CD14-positive monocyte (primary cell): ENCODE data around the gene DENND6B. TPM values are rescaled to one million over a fixed set of nuclear protein-coding genes. Genes with fewer than 3 reads are reported as not detected.

ENCODE experiments used
- DNase-seq, 3 donors: peaks; one replicate each; pipeline ENCODE4 v3.0.0-alpha.2; 2011 to 2022
- H2AFZ ChIP-seq: 2 replicates; pipeline ENCODE4 v1.6.0; 2012; ENCODE audit warnings: mild to moderate bottlenecking, low read depth, low read length, inconsistent platforms; ENCODE audit not compliant: insufficient read depth, poor library complexity, severe bottlenecking
- H3K27ac ChIP-seq, 2 donors: 1 replicate in 1 of 2; 2 replicates in 1 of 2; pipeline ENCODE4 v1.5.1; 2012 to 2013; ENCODE audit warnings: low read length in 2 of 2, control low read depth in 1 of 2, inconsistent platforms in 1 of 2, low read depth in 1 of 2, mild to moderate bottlenecking in 1 of 2
- H3K27me3 ChIP-seq, 2 donors: one replicate each; pipeline versions ENCODE4 v1.6.0 to v1.6.1; 2011 to 2013; ENCODE audit warnings: low read length in 2 of 2; ENCODE audit not compliant: control insufficient read depth in 2 of 2, insufficient read depth in 2 of 2
- H3K36me3 ChIP-seq, 2 donors: replicated peaks in 1 of 2; 1 replicate in 1 of 2; 2 replicates in 1 of 2; pipeline versions ENCODE4 v1.5.1 to v1.6.1; 2012 to 2013; ENCODE audit warnings: low read length in 2 of 2, control low read depth in 1 of 2, inconsistent platforms in 1 of 2, mild to moderate bottlenecking in 1 of 2; ENCODE audit not compliant: insufficient read depth in 2 of 2, control insufficient read depth in 1 of 2
- H3K4me1 ChIP-seq, 2 donors: 1 replicate in 1 of 2; 2 replicates in 1 of 2; pipeline versions ENCODE4 v1.5.1 to v1.6.1; 2012 to 2013; ENCODE audit warnings: low read length in 2 of 2, control low read depth in 1 of 2, inconsistent platforms in 1 of 2, mild to moderate bottlenecking in 1 of 2, moderate library complexity in 1 of 2; ENCODE audit not compliant: insufficient read depth in 2 of 2, control insufficient read depth in 1 of 2
- H3K4me2 ChIP-seq: replicated peaks from 2 replicates; pipeline ENCODE3; 2012; ENCODE audit warnings: low read length, moderate library complexity, mild to moderate bottlenecking; ENCODE audit not compliant: poor library complexity, severe bottlenecking; ENCODE audit errors: extremely low read depth
- H3K4me3 ChIP-seq, 3 experiments: fragments of 200-600 bp in 1 of 3; sonication (generic) in 1 of 3; replicated peaks in 1 of 3; 1 replicate in 2 of 3; 2 replicates in 1 of 3; pipeline ENCODE4 v1.5.1; 2011 to 2013; ENCODE audit warnings: low read length in 3 of 3, mild to moderate bottlenecking in 3 of 3, control low read depth in 2 of 3, low read depth in 2 of 3, inconsistent platforms in 1 of 3, moderate library complexity in 1 of 3
- H3K79me2 ChIP-seq: 2 replicates; pipeline ENCODE4 v1.6.0; 2012; ENCODE audit warnings: mild to moderate bottlenecking, control low read depth, inconsistent platforms, low read length, moderate library complexity; ENCODE audit not compliant: insufficient read depth
- H3K9ac ChIP-seq: 2 replicates; pipeline ENCODE4 v1.6.0; 2017; ENCODE audit warnings: low read length, mild to moderate bottlenecking; ENCODE audit not compliant: insufficient read depth, poor library complexity, severe bottlenecking
- H3K9me3 ChIP-seq, 2 donors: replicated peaks in 1 of 2; 1 replicate in 1 of 2; 2 replicates in 1 of 2; pipeline versions ENCODE4 v1.5.1 to v1.6.1; 2012 to 2013; ENCODE audit warnings: low read length in 2 of 2, control low read depth in 1 of 2; ENCODE audit not compliant: control insufficient read depth in 1 of 2, insufficient read depth in 1 of 2
- H4K20me1 ChIP-seq: 2 replicates; pipeline ENCODE4 v1.6.0; 2012; ENCODE audit warnings: mild to moderate bottlenecking, low read length, control low read depth, moderate library complexity; ENCODE audit not compliant: insufficient read depth
- H3K27ac Mint-ChIP-seq, 7 donors: one replicate each; pipeline ENCODE4 v1.8.0; 2020; ENCODE audit warnings: mild to moderate bottlenecking in 7 of 7, mixed read lengths in 7 of 7, moderate library complexity in 6 of 7, inconsistent platforms in 2 of 7
- H3K27me3 Mint-ChIP-seq, 3 donors: one replicate each; pipeline ENCODE4 v1.8.0; 2021 to 2022; ENCODE audit warnings: low read depth in 3 of 3, mild to moderate bottlenecking in 3 of 3, mixed read lengths in 3 of 3, moderate library complexity in 3 of 3, inconsistent platforms in 1 of 3
- H3K36me3 Mint-ChIP-seq, 2 donors: one replicate each; pipeline ENCODE4 v1.8.0; 2020; ENCODE audit warnings: mixed read lengths in 2 of 2, inconsistent platforms in 1 of 2, mild to moderate bottlenecking in 1 of 2
- H3K4me1 Mint-ChIP-seq: one replicate; pipeline ENCODE4 v1.8.0; 2020; ENCODE audit warnings: mild to moderate bottlenecking, mixed read lengths
- H3K4me3 Mint-ChIP-seq, 2 donors: one replicate each; pipeline ENCODE4 v1.8.0; 2020; ENCODE audit warnings: mild to moderate bottlenecking in 2 of 2, mixed read lengths in 2 of 2, moderate library complexity in 1 of 2
- H3K9me3 Mint-ChIP-seq, 7 donors: one replicate each; pipeline ENCODE4 v1.8.0; 2020 to 2022; ENCODE audit warnings: mixed read lengths in 7 of 7, mild to moderate bottlenecking in 6 of 7, moderate library complexity in 6 of 7, inconsistent platforms in 2 of 7
- CTCF ChIP-seq: fragments of 200-600 bp; IDR thresholded peaks from one replicate; pipeline ENCODE4 v1.8.0; 2022; ENCODE audit warnings: antibody characterized with exemption, mild to moderate bottlenecking
- WGBS: methylation state at CpG from one replicate; pipeline ENCODE4 v1.1.5; 2013; ENCODE audit warnings: missing lambda C conversion rate; ENCODE audit not compliant: insufficient coverage; 5-methylcytosine and 5-hydroxymethylcytosine counted together
- intact Hi-C, 2 donors: fragments of 100-400 bp; cut with micrococcal nuclease; formaldehyde crosslinking; loops; one replicate each; pipeline versions ENCODE4 v1.15.0 to v1.15.1; 2023
- polyA plus RNA-seq, 3 donors: library from polyadenylated mRNA; depleted of rRNA in 1 of 3; unstranded in 2 of 3; stranded (reverse) in 1 of 3; fragments of 300-500 nt in 2 of 3; fragments of >200 nt in 1 of 3; fragmentation: Illumina TruSeq in 2 of 3; gene quantifications; 1 replicate in 2 of 3; 2 replicates in 1 of 3; pipeline ENCODE4 v1.2.3, GENCODE V29; 2012 to 2021

The DENND6B gene
- polyA plus RNA-seq, 3 donors, result 1.7 to 10.6 (median 2.1) TPM

GRCh38 chr22:50320671-50321325, 6.0 kb downstream of the DENND6B start:
- H3K4me3 Mint-ChIP-seq, result no peak overlapping the region
- intact Hi-C loops, result no loop called here
- H3K9me3 ChIP-seq, result no peaks in the 10 kb centered on the region

GRCh38 chr22:50320116-50320515, 6.7 kb downstream of the DENND6B start:
- peaks cover 4 to 6% of the 10 kb centered on the region in 2 donors for H3K4me1 ChIP-seq
- 91% methylated on average over 8 of the region's 8 CpGs for WGBS
- H3K27ac Mint-ChIP-seq, result no peak overlapping the region

More at GRCh38 chr22:50320671-50321325, 6.0 kb downstream of the DENND6B start:
- Mint-ChIP-seq H3K27ac (no peak overlapping the region), H3K9me3 (no peaks in the 10 kb centered on the region), H3K27me3 (peaks cover 5 to 17% (median 12%) of the 10 kb centered on the region in 3 donors), H3K4me1 (peaks cover 5% of the 10 kb centered on the region), H3K36me3 (peaks cover 0 to under 1% of the 10 kb centered on the region in 2 donors)
- H2AFZ ChIP-seq, result no peak overlapping the region
- H3K27ac ChIP-seq, result no peak overlapping the region
- H3K9ac ChIP-seq, result no peak overlapping the region
- no peaks in the 10 kb centered on the region for H3K79me2 ChIP-seq
- H3K27me3 ChIP-seq, result peaks cover 0 to 3% of the 10 kb centered on the region in 2 donors
- TF ChIP-seq CTCF, result no peak
- H3K4me2 ChIP-seq, result no peak overlapping the region
- H3K36me3 ChIP-seq, result no peaks in the 10 kb centered on the region
- no peaks in the 10 kb centered on the region for H4K20me1 ChIP-seq
- WGBS, result 90% methylated on average over 5 of the region's 10 CpGs
- DNase-seq, result no peak
- no peaks in the 10 kb centered on the region for H3K4me1 ChIP-seq
- no peak overlapping the region for H3K4me3 ChIP-seq

More at GRCh38 chr22:50320116-50320515, 6.7 kb downstream of the DENND6B start:
- DNase-seq, result no peak
- H3K27ac ChIP-seq, result no peak overlapping the region
- no peaks in the 10 kb centered on the region for H3K9me3 Mint-ChIP-seq
- no peak overlapping the region for H3K4me2 ChIP-seq
- H4K20me1 ChIP-seq, result no peaks in the 10 kb centered on the region
- peaks cover 5% of the 10 kb centered on the region for H3K4me1 Mint-ChIP-seq
- H3K36me3 ChIP-seq, result no peaks in the 10 kb centered on the region
- no peaks in the 10 kb centered on the region for H3K79me2 ChIP-seq
- peaks cover 5 to 15% (median 8%) of the 10 kb centered on the region in 3 donors for H3K27me3 Mint-ChIP-seq
- no peaks in the 10 kb centered on the region for H3K27me3 ChIP-seq
- no peak overlapping the region for H2AFZ ChIP-seq
- no peak overlapping the region for H3K4me3 ChIP-seq
- H3K9ac ChIP-seq, result no peak overlapping the region
- intact Hi-C loops, result no loop called here
- no peak overlapping the region for H3K4me3 Mint-ChIP-seq
- H3K36me3 Mint-ChIP-seq, result peaks cover 0 to 2% of the 10 kb centered on the region in 2 donors
- H3K9me3 ChIP-seq, result no peaks in the 10 kb centered on the region
- TF ChIP-seq CTCF, result no peak
